Endothelial cell of umbilical vein (primary cell): ENCODE results near the gene PCMTD2.

Experiments used
- CTCF ChIP-seq, 2 donors: IDR thresholded peaks; 1 replicate in 1 of 2; 2 replicates in 1 of 2; pipeline ENCODE4 v1.5.1; 2011; ENCODE audit warnings: low read length in 2 of 2, mild to moderate bottlenecking in 2 of 2, moderate library complexity in 2 of 2, control low read depth in 1 of 2, inconsistent platforms in 1 of 2, low read depth in 1 of 2; ENCODE audit not compliant: insufficient read depth in 1 of 2; ENCODE audit errors: extremely low read depth in 1 of 2
- EZH2 ChIP-seq: IDR thresholded peaks from 2 replicates; pipeline ENCODE4 v1.6.1; 2012; ENCODE audit warnings: borderline replicate concordance, low read depth, mild to moderate bottlenecking, moderate library complexity, low read length, inconsistent platforms; ENCODE audit not compliant: severe bottlenecking
- GATA2 ChIP-seq: IDR thresholded peaks from 2 replicates; pipeline ENCODE4 v1.7.0; 2011; ENCODE audit warnings: low read depth, mild to moderate bottlenecking, moderate library complexity, mixed read lengths, low read length; ENCODE audit not compliant: insufficient read length, insufficient read depth
- JUN ChIP-seq: IDR thresholded peaks from 2 replicates; pipeline ENCODE4 v1.6.1; 2011; ENCODE audit warnings: borderline replicate concordance, low read depth; ENCODE audit not compliant: insufficient read length, insufficient read depth
- MAX ChIP-seq: IDR thresholded peaks from 2 replicates; pipeline ENCODE4 v1.6.1; 2011; ENCODE audit not compliant: insufficient read depth, insufficient read length
- POLR2A ChIP-seq: IDR thresholded peaks from 2 replicates; pipeline ENCODE4 v1.6.1; 2012; ENCODE audit warnings: low read depth, mild to moderate bottlenecking, control low read depth, low read length
- POLR2AphosphoS5 ChIP-seq: IDR thresholded peaks from 2 replicates; pipeline ENCODE4 v1.6.1; 2012; ENCODE audit warnings: low read depth, mild to moderate bottlenecking, control low read depth, low read length, moderate library complexity; ENCODE audit not compliant: insufficient read depth

DNA sequence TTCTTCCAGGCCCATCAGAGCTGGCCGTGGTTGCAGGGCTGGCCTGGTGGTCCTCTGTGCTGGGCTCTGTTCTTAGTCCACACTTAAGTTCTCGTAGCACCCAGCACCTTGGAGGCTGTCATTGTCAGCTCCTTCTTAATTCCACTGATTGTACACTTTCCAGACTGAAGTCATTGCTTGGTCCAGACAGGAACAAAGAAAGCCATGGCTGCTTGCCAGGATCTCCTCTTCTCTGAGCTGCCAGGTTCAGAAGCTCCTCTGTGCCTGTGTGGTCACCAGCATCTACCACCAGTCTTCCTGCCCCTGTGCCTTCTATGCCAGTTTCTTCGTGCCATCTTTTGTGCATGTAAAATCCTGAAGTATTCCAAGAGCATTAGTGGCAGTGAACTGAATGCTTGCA lies 39.5 kb upstream of the PCMTD2 start:
- TF ChIP-seq CTCF (IDR thresholded peaks at IDR 0.05; ENCODE audit: extremely low read depth in 1 of 2, insufficient read depth in 1 of 2, low read depth in 1 of 2, low read length in 2 of 2) (no peak), EZH2 (no peak), MAX (no peak), JUN (no peak), POLR2A (no peak), GATA2 (no peak), POLR2AphosphoS5 (no peak)
